Stomach (tissue), 4 donors: Measurements from ENCODE around the gene TTC33.

ENCODE experiments used
- CTCF ChIP-seq, 7 experiments: fragments of 450-650 bp in 4 of 7; fragments of 200-600 bp in 3 of 7; sonication (generic) in 3 of 7; IDR thresholded peaks; one replicate each; pipeline ENCODE4 v1.5.1; 2016 to 2019; ENCODE audit warnings: antibody characterized with exemption in 7 of 7, control low read depth in 2 of 7, mild to moderate bottlenecking in 1 of 7
- EP300 ChIP-seq: sonication (generic); formaldehyde crosslinking; IDR thresholded peaks from one replicate; pipeline ENCODE4 v1.6.1; 2017; ENCODE audit warnings: antibody characterized with exemption
- POLR2A ChIP-seq, 4 donors: fragments of 450-650 bp; IDR thresholded peaks; one replicate each; pipeline ENCODE4 v1.6.1; 2016; ENCODE audit warnings: antibody characterized with exemption in 4 of 4, control low read depth in 2 of 4, mild to moderate bottlenecking in 1 of 4, moderate library complexity in 1 of 4
- POLR2AphosphoS5 ChIP-seq, 3 donors: sonication (generic); formaldehyde crosslinking; IDR thresholded peaks; one replicate each; pipeline ENCODE4 v1.6.1; 2016; ENCODE audit warnings: antibody characterized with exemption in 3 of 3

- TF ChIP-seq CTCF (IDR thresholded peaks at IDR 0.05) (peak in 5 of 7 experiments; percentile 21 to 77 (median 68)), EP300 (no peak), POLR2AphosphoS5 (IDR thresholded peaks at IDR 0.05) (peak; percentile 77 to 96 (median 91)), POLR2A (IDR thresholded peaks at IDR 0.05) (no peak)
These were observed at the start of gene TTC33 for GRCh38 chr5:40755407-40756365.
